Suprapubic skin (tissue), 3 donors: Measurements from ENCODE around the gene HAPLN3.

Source experiments
- CTCF ChIP-seq, 2 donors: fragments of 200-600 bp in 1 of 2; fragments of 450-650 bp in 1 of 2; sonication (generic) in 1 of 2; IDR thresholded peaks; one replicate each; pipeline ENCODE4 v1.5.1; 2016 to 2019; ENCODE audit warnings: antibody characterized with exemption in 2 of 2, mild to moderate bottlenecking in 1 of 2, moderate library complexity in 1 of 2
- POLR2AphosphoS5 ChIP-seq, 3 donors: sonication (generic); formaldehyde crosslinking; IDR thresholded peaks; one replicate each; pipeline ENCODE4 v1.6.1; 2017; ENCODE audit warnings: antibody characterized with exemption in 3 of 3

GRCh38 chr15:88888719-88889118 is 6.6 kb downstream of the HAPLN3 start:
- TF ChIP-seq CTCF (IDR thresholded peaks at IDR 0.05) (no peak), POLR2AphosphoS5 (IDR thresholded peaks at IDR 0.05) (no peak)
